ENCODE data around the gene PCGF3. TPM values are rescaled to one million over a fixed set of nuclear protein-coding genes. Genes with fewer than 3 reads are reported as not detected.

PCGF3 gene, protein sequence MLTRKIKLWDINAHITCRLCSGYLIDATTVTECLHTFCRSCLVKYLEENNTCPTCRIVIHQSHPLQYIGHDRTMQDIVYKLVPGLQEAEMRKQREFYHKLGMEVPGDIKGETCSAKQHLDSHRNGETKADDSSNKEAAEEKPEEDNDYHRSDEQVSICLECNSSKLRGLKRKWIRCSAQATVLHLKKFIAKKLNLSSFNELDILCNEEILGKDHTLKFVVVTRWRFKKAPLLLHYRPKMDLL
- total RNA-seq, result 50.3 TPM

- DNase-seq (ENCODE audit: low spot score) (peak; percentile 99), ATAC-seq (peak; percentile 98)
- intact Hi-C loops (cut with DNase I), result no loop called here
Measured at GRCh38 chr4:705278-706082, at the start of gene PCGF3. Gene PCGF3 (plus strand): TSS chr4:705832. CDS start chr4:733681, 27,849 bp downstream.

- intact Hi-C loops (cut with DNase I), result no loop called here
- ATAC-seq (no peak), DNase-seq (ENCODE audit: low spot score) (no peak)
Measured at GRCh38 chr4:656436-657337, 48.9 kb upstream of the PCGF3 start.

GRCh38 chr4:657338-657833 lies 48.2 kb upstream of the PCGF3 start:
- ATAC-seq (no peak), DNase-seq (ENCODE audit: low spot score) (no peak)
- intact Hi-C loops (cut with DNase I), result no loop called here

- DNase-seq (ENCODE audit: low spot score) (no peak), ATAC-seq (no peak)
- intact Hi-C loops (cut with DNase I), result no loop called here
Measured at GRCh38 chr4:657834-658667, 47.6 kb upstream of the PCGF3 start.

DNA sequence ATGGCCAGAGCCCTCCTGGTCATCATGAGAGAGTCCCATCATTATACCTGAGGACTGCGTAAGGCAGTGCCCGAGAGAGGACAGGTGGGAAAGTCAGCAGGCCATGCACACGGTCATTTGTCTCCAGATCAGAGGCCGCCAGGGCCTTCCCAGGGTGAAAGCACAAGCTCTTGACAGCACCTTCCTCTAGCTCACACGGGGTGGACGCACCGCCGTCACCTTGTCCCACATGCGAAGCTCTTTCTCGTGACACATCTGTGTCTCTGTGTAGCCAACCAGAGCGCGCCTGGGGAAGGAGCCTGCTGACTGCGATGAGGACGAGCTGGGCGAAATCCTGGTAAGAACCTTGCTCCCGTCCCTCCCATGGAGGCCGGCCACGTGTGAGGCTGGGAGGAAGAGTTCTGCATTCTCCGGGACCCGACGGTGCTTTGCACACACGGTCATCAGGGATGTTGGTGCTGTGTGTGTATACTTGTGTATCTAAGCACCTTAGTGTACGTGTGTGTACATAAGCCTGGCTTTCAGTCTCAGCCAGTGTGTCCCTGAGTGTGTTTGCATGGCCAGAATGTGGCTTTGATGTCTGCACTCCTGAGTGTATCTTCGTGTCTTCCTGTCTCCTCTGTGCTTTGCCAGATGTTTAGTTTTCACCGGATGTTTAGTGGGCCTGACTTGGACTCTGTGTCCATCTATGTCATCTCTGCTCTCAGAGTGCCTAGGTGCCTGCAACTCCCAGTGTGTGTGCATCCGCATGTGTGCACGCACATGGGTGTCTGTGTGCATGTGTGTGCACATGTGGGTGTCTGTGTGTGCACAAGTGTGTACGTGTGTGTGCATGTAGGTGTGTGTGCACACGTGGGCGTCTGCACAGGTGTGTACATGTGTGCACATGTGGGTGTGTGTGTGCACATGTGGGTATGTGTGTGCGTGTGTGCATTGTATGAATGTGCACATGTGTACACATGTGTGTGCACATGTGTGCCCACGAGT lies 46.7 kb upstream of the PCGF3 start:
- DNase-seq (ENCODE audit: low spot score) (no peak), ATAC-seq (no peak)
- intact Hi-C loops (cut with DNase I), result no loop called here

DNA sequence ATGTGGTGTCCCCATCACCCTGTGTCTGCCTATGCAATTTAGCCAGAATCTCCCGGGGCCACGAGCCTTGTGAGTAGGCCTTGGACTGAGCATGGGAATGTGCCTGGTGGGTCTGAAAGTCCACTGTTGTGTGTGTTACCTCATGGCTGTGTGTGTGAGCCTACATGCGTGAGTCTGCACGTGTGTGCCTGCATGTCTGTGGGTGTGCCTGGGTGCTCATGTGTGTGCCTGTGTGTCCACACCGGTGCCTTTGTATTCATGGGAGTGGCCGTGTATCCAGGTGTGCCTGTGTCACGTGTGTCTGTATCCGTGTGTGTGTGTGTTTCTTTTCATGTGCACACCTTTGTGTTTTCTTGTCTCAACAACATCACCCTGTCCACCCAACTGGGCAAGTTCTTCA lies 45.8 kb upstream of the PCGF3 start:
- intact Hi-C loops (cut with DNase I), result no loop called here
- DNase-seq (ENCODE audit: low spot score), result no peak
- no peak for ATAC-seq

- no peak for ATAC-seq
- intact Hi-C loops (cut with DNase I), result no loop called here
- no peak for DNase-seq (ENCODE audit: low spot score)
Measured at GRCh38 chr4:660401-660800, 45.2 kb upstream of the PCGF3 start.

DNA sequence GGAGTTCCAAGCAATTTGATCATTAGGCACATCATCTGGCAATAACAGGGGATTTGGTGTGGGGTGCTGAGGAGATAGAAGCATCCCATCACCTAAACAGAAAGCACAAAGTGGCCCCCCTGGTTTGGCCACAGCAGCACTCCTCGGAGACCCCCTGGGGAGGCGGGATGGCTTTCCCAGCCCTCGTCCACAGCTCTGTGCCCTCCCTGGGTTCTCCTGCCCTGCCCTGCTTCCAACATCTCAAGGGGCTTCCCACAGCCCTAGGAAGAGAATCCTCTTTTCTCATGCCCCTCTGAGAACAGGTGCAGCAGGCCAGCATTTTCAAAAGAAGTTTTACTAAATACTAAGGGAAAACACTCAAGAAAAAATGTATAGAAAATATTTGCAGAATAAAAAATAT lies 44.4 kb upstream of the PCGF3 start:
- DNase-seq (ENCODE audit: low spot score), result no peak
- intact Hi-C loops (cut with DNase I), result no loop called here
- no peak for ATAC-seq

GRCh38 chr4:661881-662761 lies 43.5 kb upstream of the PCGF3 start:
- intact Hi-C loops (cut with DNase I), result no loop called here
- DNase-seq (ENCODE audit: low spot score) (peak; percentile 51), ATAC-seq (no peak)

GRCh38 chr4:663046-663437 lies 42.6 kb upstream of the PCGF3 start:
- ATAC-seq (no peak), DNase-seq (ENCODE audit: low spot score) (peak; percentile 50)

DNA sequence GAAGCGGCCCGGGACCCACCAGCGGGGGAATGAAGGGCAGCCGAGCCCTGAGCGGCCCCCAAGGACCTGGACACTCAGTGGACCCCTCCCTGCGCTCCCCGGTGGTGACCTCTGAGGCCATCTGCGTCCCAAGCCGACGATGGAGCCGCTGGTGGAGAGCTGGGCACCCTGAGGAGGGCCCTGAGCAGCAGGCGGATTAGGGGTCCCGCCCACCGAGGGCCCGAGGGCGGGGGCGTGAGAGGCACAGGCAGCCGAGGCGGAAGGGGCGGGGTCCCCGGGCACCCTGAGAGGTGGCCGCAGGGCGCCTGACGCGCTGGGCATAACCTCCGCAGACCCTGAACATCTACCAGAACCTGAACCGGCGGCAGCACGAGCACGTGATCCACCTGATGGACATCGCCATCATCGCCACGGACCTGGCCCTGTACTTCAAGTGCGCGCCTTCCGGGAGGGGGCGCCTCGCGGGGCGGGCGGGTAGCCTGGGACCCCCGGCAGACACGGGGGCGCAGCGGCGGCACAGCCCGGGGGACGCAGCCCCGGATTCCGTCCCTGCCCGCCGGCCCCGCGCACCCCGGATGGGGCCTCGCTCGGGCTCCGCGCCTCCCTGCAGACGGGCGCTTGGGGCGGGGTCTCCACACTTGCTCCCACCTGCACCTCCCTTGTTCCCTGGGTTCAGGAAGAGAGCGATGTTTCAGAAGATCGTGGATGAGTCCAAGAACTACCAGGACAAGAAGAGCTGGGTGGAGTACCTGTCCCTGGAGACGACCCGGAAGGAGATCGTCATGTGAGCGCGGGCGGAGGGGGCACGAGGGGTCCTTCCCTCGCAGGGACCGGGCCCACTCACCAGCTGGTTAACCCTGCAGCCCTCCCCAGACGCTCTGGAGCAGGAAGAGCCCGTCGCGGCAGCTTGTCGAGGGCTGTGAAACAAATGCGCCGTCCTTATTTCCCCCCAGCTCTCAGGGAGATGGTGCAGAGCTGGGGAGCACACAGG lies 41.9 kb upstream of the PCGF3 start:
- peak; percentile 69 for DNase-seq (ENCODE audit: low spot score)
- intact Hi-C loops (cut with DNase I), result no loop called here
- peak; percentile 48 for ATAC-seq

More at GRCh38 chr4:663046-663437, 42.6 kb upstream of the PCGF3 start:
- intact Hi-C loops (cut with DNase I), result no loop called here

DNA sequence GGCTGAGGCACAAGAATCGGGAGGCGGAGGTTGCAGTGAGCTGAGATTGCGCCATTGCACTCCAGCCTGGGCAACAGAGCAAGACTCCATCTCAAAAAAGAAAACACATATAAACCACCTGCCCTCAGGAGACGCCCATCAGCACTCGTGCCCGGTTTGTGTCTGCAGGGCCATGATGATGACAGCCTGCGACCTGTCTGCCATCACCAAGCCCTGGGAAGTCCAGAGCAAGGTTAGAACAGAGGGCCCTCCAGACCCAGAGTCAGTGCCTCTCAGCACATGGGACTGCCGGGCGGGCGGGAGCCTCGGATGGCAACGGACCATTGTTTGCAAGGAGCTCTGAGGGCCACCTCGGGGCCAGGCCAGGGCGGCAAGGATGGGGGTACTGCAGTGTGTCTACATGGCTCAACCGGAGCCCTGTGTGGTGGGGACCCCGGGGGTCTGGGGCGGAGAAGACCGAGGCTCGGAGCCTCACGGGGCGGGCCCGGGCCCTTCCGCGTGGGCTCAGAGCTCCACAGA lies 40.9 kb upstream of the PCGF3 start:
- no peak for ATAC-seq
- DNase-seq (ENCODE audit: low spot score), result no peak
- intact Hi-C loops (cut with DNase I), result no loop called here

- no peak for ATAC-seq
- intact Hi-C loops (cut with DNase I), result no loop called here
- no peak for DNase-seq (ENCODE audit: low spot score)
Measured at GRCh38 chr4:665381-665750, 40.3 kb upstream of the PCGF3 start.

GRCh38 chr4:665751-666435 lies 39.7 kb upstream of the PCGF3 start:
- intact Hi-C loops (cut with DNase I), result no loop called here
- ATAC-seq (peak; percentile 12), DNase-seq (ENCODE audit: low spot score) (no peak)

DNA sequence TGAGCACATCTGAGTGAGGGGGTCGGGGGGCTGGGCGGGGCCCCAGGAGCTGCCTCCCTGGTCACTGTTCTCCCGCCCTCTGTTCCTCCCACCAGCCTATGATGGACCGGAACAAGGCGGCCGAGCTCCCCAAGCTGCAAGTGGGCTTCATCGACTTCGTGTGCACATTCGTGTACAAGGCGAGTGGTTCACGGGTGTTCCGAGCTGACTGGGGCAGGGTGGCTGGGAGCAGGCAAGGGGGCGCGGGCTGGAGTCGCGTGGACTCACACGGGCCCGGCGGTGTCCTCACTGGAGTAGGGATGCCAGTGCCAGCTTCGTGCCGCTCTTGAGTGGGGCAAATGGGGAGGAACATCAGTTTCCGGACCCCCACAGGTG lies 39.2 kb upstream of the PCGF3 start:
- no peak for DNase-seq (ENCODE audit: low spot score)
- intact Hi-C loops (cut with DNase I), result no loop called here

More for the DNA sequence above, 39.2 kb upstream of the PCGF3 start:
- ATAC-seq, result no peak
